Neuronal stem cell (in vitro differentiated cells): ENCODE measurements around the gene GRIK2.
A peak's percentile ranks its signal among the peaks of the same experiment; 100 is the strongest.

Source experiments
- DNase-seq: peaks from one replicate; pipeline ENCODE4 v3.0.0-alpha.2; 2013; ENCODE audit warnings: low spot score
- H2AFZ ChIP-seq: one replicate; pipeline ENCODE4 v1.6.1; 2013; ENCODE audit warnings: mild to moderate bottlenecking, low read length, inconsistent platforms
- H2AK5ac ChIP-seq: 2 replicates; pipeline ENCODE4 v1.6.1; 2013; ENCODE audit warnings: low read depth, mild to moderate bottlenecking, inconsistent platforms, low read length, moderate library complexity, mixed read lengths
- H2BK120ac ChIP-seq: 2 replicates; pipeline ENCODE4 v1.6.1; 2013; ENCODE audit warnings: low read depth, mild to moderate bottlenecking, inconsistent platforms, low read length, moderate library complexity, mixed read lengths
- H2BK12ac ChIP-seq: one replicate; pipeline ENCODE4 v1.6.1; 2013; ENCODE audit warnings: low read length, inconsistent platforms
- H2BK15ac ChIP-seq: 2 replicates; pipeline ENCODE4 v1.6.1; 2013; ENCODE audit warnings: mild to moderate bottlenecking, low read length, inconsistent platforms, mixed read lengths
- H2BK5ac ChIP-seq: one replicate; pipeline ENCODE4 v1.6.1; 2013; ENCODE audit warnings: inconsistent platforms, mild to moderate bottlenecking, low read length, moderate library complexity
- H3K14ac ChIP-seq: one replicate; pipeline ENCODE4 v1.6.1; 2013; ENCODE audit warnings: low read length, inconsistent platforms
- H3K18ac ChIP-seq: 2 replicates; pipeline ENCODE4 v1.6.1; 2013; ENCODE audit warnings: low read length, inconsistent platforms
- H3K23ac ChIP-seq: 2 replicates; pipeline ENCODE4 v1.6.1; 2013; ENCODE audit warnings: low read depth, mild to moderate bottlenecking, mixed read lengths, low read length, inconsistent platforms; ENCODE audit not compliant: poor library complexity
- H3K27ac ChIP-seq: replicated peaks from 3 replicates; pipeline ENCODE4 v1.5.1; 2013; ENCODE audit warnings: low read length, inconsistent platforms
- H3K27me3 ChIP-seq, 3 experiments: 2 replicates each; pipeline ENCODE4 v1.6.1; 2013; ENCODE audit warnings: low read length in 3 of 3, mild to moderate bottlenecking in 2 of 3, inconsistent platforms in 1 of 3, low read depth in 1 of 3, mixed read lengths in 1 of 3, moderate library complexity in 1 of 3; ENCODE audit not compliant: control insufficient read depth in 3 of 3, insufficient read depth in 3 of 3
- H3K36me3 ChIP-seq, 2 donors: replicated peaks in 1 of 2; 2 replicates each; pipeline ENCODE4 v1.6.1; 2013; ENCODE audit warnings: low read length in 2 of 2; ENCODE audit not compliant: control insufficient read depth in 2 of 2, insufficient read depth in 2 of 2
- H3K4ac ChIP-seq: 2 replicates; pipeline ENCODE4 v1.6.1; 2013; ENCODE audit warnings: inconsistent platforms, mild to moderate bottlenecking, low read length, moderate library complexity
- H3K4me1 ChIP-seq, 2 donors: 1 replicate in 1 of 2; 2 replicates in 1 of 2; pipeline ENCODE4 v1.6.1; 2013; ENCODE audit warnings: low read length in 2 of 2, low read depth in 1 of 2; ENCODE audit not compliant: control insufficient read depth in 2 of 2, insufficient read depth in 1 of 2
- H3K4me2 ChIP-seq: one replicate; pipeline ENCODE4 v1.6.1; 2013; ENCODE audit warnings: mild to moderate bottlenecking, low read length, inconsistent platforms; ENCODE audit not compliant: insufficient read depth, poor library complexity, severe bottlenecking
- H3K4me3 ChIP-seq, 2 donors: 2 replicates each; pipeline ENCODE4 v1.5.1; 2013; ENCODE audit warnings: low read length in 2 of 2, mild to moderate bottlenecking in 2 of 2, inconsistent platforms in 1 of 2, moderate library complexity in 1 of 2
- H3K79me1 ChIP-seq: one replicate; pipeline ENCODE4 v1.6.1; 2013; ENCODE audit warnings: low read depth, mild to moderate bottlenecking, inconsistent platforms, low read length, moderate library complexity
- H3K9ac ChIP-seq: one replicate; pipeline ENCODE4 v1.6.1; 2013; ENCODE audit warnings: mild to moderate bottlenecking, low read depth, low read length, inconsistent platforms; ENCODE audit not compliant: poor library complexity
- H3K9me3 ChIP-seq, 2 donors: replicated peaks in 1 of 2; 2 replicates each; pipeline versions ENCODE3 to v1.6.1; 2013; ENCODE audit warnings: low read length in 2 of 2, mild to moderate bottlenecking in 2 of 2, inconsistent platforms in 1 of 2, low read depth in 1 of 2, mixed read lengths in 1 of 2, moderate library complexity in 1 of 2; ENCODE audit not compliant: control insufficient read depth in 2 of 2, insufficient read depth in 1 of 2
- H4K8ac ChIP-seq: one replicate; pipeline ENCODE4 v1.6.1; 2013; ENCODE audit warnings: low read depth, mild to moderate bottlenecking, inconsistent platforms, low read length, moderate library complexity
- H4K91ac ChIP-seq: one replicate; pipeline ENCODE4 v1.6.1; 2013; ENCODE audit warnings: low read length, low read depth, mild to moderate bottlenecking, inconsistent platforms; ENCODE audit not compliant: poor library complexity
- WGBS, 2 donors: extraction: QIAGEN DNeasy Blood & Tissue Kit; methylation state at CpG; one replicate each; pipeline ENCODE4 v1.1.7; 2013; ENCODE audit warnings: missing lambda C conversion rate in 2 of 2, mixed read lengths in 1 of 2; ENCODE audit not compliant: insufficient read length in 2 of 2, insufficient replicate concordance in 1 of 2; ENCODE audit errors: extremely low coverage in 2 of 2; 5-methylcytosine and 5-hydroxymethylcytosine counted together

Gene GRIK2

DNA sequence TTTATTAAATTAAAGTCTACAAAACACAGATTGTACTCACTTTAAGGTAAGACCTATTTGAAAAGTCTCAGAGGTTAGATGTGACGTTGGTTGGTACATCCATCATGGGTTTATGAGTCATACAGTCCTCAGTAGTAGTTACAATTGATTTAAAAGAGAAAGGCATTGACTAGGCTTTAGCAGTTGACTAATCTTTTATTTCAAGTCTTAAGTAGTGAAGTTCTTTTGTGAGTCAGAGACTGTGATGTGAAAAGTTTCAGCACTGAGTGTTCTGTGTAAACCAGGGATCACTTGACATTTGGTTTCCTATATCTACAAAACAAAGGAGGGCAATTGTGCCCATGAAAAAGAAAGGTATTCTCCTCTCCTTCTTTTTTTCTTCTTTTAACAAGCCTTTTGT lies 221.3 kb downstream of the GRIK2 start:
- H3K23ac ChIP-seq = no peak overlapping the region
- no peak overlapping the region for H3K27ac ChIP-seq
- peak; percentile 35 for DNase-seq
- no peak overlapping the region for H3K18ac ChIP-seq
- no peaks in the 10 kb centered on the region for H3K27me3 ChIP-seq
- no peak overlapping the region for H2BK5ac ChIP-seq
- no peak overlapping the region for H3K9ac ChIP-seq
- no peak overlapping the region for H4K8ac ChIP-seq
- no peak overlapping the region for H3K14ac ChIP-seq
- H3K4me1 ChIP-seq = peaks cover 0 to 5% of the 10 kb centered on the region in 2 donors
- no peak overlapping the region for H2AFZ ChIP-seq
- H2AK5ac ChIP-seq = no peak overlapping the region
- no peak overlapping the region for H2BK12ac ChIP-seq
- no CpG with 5 or more reads among the region's 1 CpG for WGBS, 2 donors
- H3K36me3 ChIP-seq = no peaks in the 10 kb centered on the region
- H3K4ac ChIP-seq = no peak overlapping the region
- H2BK15ac ChIP-seq = no peak overlapping the region
- H2BK120ac ChIP-seq = no peak overlapping the region
- no peak overlapping the region for H4K91ac ChIP-seq
- no peak overlapping the region for H3K4me2 ChIP-seq
- no peaks in the 10 kb centered on the region for H3K79me1 ChIP-seq
- H3K9me3 ChIP-seq = no peaks in the 10 kb centered on the region
- H3K4me3 ChIP-seq = no peak overlapping the region

DNA sequence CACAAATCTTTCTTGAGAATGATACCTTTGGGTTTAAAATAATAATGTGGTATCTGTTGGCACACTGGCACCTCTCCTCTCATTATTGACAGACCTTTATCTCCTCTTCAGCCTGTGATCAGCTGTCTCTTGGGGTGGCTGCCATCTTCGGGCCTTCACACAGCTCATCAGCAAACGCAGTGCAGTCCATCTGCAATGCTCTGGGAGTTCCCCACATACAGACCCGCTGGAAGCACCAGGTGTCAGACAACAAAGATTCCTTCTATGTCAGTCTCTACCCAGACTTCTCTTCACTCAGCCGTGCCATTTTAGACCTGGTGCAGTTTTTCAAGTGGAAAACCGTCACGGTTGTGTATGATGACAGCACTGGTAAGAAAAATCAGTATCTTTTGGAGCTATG lies 232.8 kb downstream of the GRIK2 start:
- Histone ChIP-seq H4K8ac (no peak overlapping the region), H3K14ac (no peak overlapping the region), H3K9ac (no peak overlapping the region), H4K91ac (no peak overlapping the region), H2BK120ac (no peak overlapping the region), H3K79me1 (no peaks in the 10 kb centered on the region), H3K4me2 (no peak overlapping the region), H2BK12ac (no peak overlapping the region), H3K4ac (no peak overlapping the region), H3K4me1 (no peaks in the 10 kb centered on the region), H2AK5ac (no peak overlapping the region), H3K4me3 (no peak overlapping the region), H3K9me3 (no peaks in the 10 kb centered on the region), H3K36me3 (no peaks in the 10 kb centered on the region), H2BK5ac (no peak overlapping the region), H3K27ac (no peak overlapping the region), H3K27me3 (no peaks in the 10 kb centered on the region), H2AFZ (peak overlapping the region; percentile 70), H3K23ac (no peak overlapping the region), H2BK15ac (no peak overlapping the region), H3K18ac (no peak overlapping the region)
- WGBS, 2 donors = no CpG with 5 or more reads among the region's 6 CpGs
- DNase-seq = no peak

DNA sequence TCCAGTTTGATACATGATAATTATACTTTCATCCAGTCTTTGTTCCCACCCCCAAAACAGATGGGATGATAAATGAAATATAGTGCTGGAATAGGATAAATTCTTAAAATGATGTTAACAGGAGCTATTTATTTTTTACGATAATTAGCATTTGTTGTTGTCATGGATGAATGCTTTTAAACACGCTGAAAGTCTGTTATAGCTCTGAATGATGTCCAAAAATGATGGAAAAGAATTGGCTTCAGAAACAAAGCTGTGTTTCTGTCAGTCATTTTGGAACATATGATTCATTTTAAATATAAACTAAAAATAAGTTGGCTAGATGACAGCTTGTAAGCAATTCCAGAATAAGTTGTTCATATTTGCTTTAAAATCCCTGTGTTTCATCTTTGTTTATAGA lies 237.4 kb downstream of the GRIK2 start:
- H3K4me3 ChIP-seq = no peak overlapping the region
- no peak overlapping the region for H3K27ac ChIP-seq
- no peak overlapping the region for H2BK120ac ChIP-seq
- no peak overlapping the region for H2BK15ac ChIP-seq
- no peaks in the 10 kb centered on the region for H3K79me1 ChIP-seq
- no peak overlapping the region for H3K14ac ChIP-seq
- H4K91ac ChIP-seq = no peak overlapping the region
- H2BK5ac ChIP-seq = no peak overlapping the region
- H2BK12ac ChIP-seq = no peak overlapping the region
- no peak overlapping the region for H3K9ac ChIP-seq
- DNase-seq = no peak
- no peak overlapping the region for H2AFZ ChIP-seq
- no peak overlapping the region for H4K8ac ChIP-seq
- H3K4me1 ChIP-seq = no peaks in the 10 kb centered on the region
- no peaks in the 10 kb centered on the region for H3K36me3 ChIP-seq
- H3K18ac ChIP-seq = no peak overlapping the region
- H3K4ac ChIP-seq = no peak overlapping the region
- H3K23ac ChIP-seq = no peak overlapping the region
- no CpG with 5 or more reads among the region's 2 CpGs for WGBS, 2 donors
- no peak overlapping the region for H3K4me2 ChIP-seq
- no peaks in the 10 kb centered on the region for H3K9me3 ChIP-seq
- no peak overlapping the region for H2AK5ac ChIP-seq
- H3K27me3 ChIP-seq = no peaks in the 10 kb centered on the region

DNA sequence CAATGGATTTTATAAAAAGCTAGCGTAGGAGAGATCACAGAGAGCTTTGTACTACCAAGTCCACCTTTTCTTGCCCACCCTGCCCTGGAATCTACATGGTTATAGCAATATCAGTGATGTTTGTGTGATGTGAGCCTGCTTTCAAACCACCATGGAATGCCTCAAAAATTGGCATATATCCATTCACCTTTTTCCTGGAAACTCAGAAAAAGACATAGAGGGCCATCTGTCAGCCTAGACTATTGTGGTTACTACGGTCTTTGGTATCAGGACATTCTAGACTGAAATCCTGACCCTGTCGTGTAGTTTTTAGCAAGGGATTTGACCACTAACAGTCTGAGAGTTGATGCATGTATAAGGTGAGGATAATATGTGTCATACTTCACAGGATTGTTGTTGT lies 239.6 kb downstream of the GRIK2 start:
- Histone ChIP-seq H3K23ac (no peak overlapping the region), H3K4me1 (no peaks in the 10 kb centered on the region), H3K4ac (no peak overlapping the region), H3K14ac (no peak overlapping the region), H2BK5ac (no peak overlapping the region), H3K79me1 (no peaks in the 10 kb centered on the region), H2AK5ac (no peak overlapping the region), H2AFZ (no peak overlapping the region), H3K27me3 (no peaks in the 10 kb centered on the region), H4K8ac (no peak overlapping the region), H3K9me3 (no peaks in the 10 kb centered on the region), H3K27ac (no peak overlapping the region), H4K91ac (no peak overlapping the region), H3K4me2 (no peak overlapping the region), H2BK15ac (no peak overlapping the region), H3K36me3 (no peaks in the 10 kb centered on the region), H3K18ac (no peak overlapping the region), H2BK120ac (no peak overlapping the region), H2BK12ac (no peak overlapping the region), H3K9ac (no peak overlapping the region), H3K4me3 (no peak overlapping the region)
- WGBS, 2 donors = no CpG with 5 or more reads among the region's 3 CpGs
- no peak for DNase-seq
